Activated B cell treated with CpG ODN at 0.5 μM for 24 hours (primary cell): ENCODE data around the gene RAB6A. TPM values are rescaled to one million over a fixed set of nuclear protein-coding genes. Genes with fewer than 3 reads are reported as not detected.

Source experiments
- ATAC-seq: fragments of 200-7000 bp; cut with Tn5 transposase; one replicate; pipeline ENCODE4 v1.10.0; 2021; ENCODE audit warnings: low read depth, mild to moderate bottlenecking, moderate library complexity
- CTCF ChIA-PET: fragments of 350-600 bp; sonication (Branson Sonifier 250); formaldehyde crosslinking; loops from one replicate; lab custom pipeline; 2021; ENCODE audit warnings: antibody characterized with exemption; lab: Charles Lee
- POLR2A ChIA-PET: fragments of 350-600 bp; sonication (Branson Sonifier 250); formaldehyde crosslinking; loops from one replicate; lab custom pipeline; 2021; ENCODE audit warnings: antibody characterized with exemption; lab: Charles Lee
- DNase-seq: peaks from one replicate; pipeline ENCODE4 v3.0.0; 2022
- H3K27ac Mint-ChIP-seq: one replicate; pipeline ENCODE4 v1.8.0; 2020; ENCODE audit warnings: mixed read lengths
- H3K27me3 Mint-ChIP-seq: one replicate; pipeline ENCODE4 v1.8.0; 2021; ENCODE audit warnings: mixed read lengths
- H3K36me3 Mint-ChIP-seq: one replicate; pipeline ENCODE4 v1.8.0; 2021; ENCODE audit warnings: low read depth, mixed read lengths
- H3K4me1 Mint-ChIP-seq: one replicate; pipeline ENCODE4 v1.8.0; 2021; ENCODE audit warnings: mixed read lengths
- H3K4me3 Mint-ChIP-seq: one replicate; pipeline ENCODE4 v1.8.0; 2020; ENCODE audit warnings: mild to moderate bottlenecking, mixed read lengths
- H3K9me3 Mint-ChIP-seq: one replicate; pipeline ENCODE4 v1.8.0; 2020; ENCODE audit warnings: mixed read lengths
- CTCF ChIP-seq: fragments of 200-600 bp; IDR thresholded peaks from one replicate; pipeline ENCODE4 v1.8.0; 2022; ENCODE audit warnings: antibody characterized with exemption, mild to moderate bottlenecking
- intact Hi-C: fragments of 100-400 bp; cut with micrococcal nuclease; formaldehyde crosslinking; loops from one replicate; pipeline ENCODE4 v1.15.1; 2024
- total RNA-seq: library from RNA; stranded (reverse); gene quantifications from 2 replicates; pipeline ENCODE4 v1.2.3, GENCODE V29; 2022

RAB6A gene
- total RNA-seq, 1 donor from 2014 or later, result 53.3 TPM

- peak overlapping the region; percentile 41 for H3K27ac Mint-ChIP-seq
- no peaks in the 10 kb centered on the region for H3K27me3 Mint-ChIP-seq
- intact Hi-C loops, result no loop called here
- H3K4me1 Mint-ChIP-seq, result no peaks in the 10 kb centered on the region
- no peaks in the 10 kb centered on the region for H3K9me3 Mint-ChIP-seq
- ATAC-seq (no peak), DNase-seq (no peak)
- no peak overlapping the region for H3K4me3 Mint-ChIP-seq
- peaks cover 43% of the 10 kb centered on the region for H3K36me3 Mint-ChIP-seq
- no peak for TF ChIP-seq CTCF
- ChIA-PET CTCF (interaction anchor here (1.0 kb wide), 1 partner anchor 256 kb away, joined by 4 read pairs; no protein-coding TSS in a partner anchor), POLR2A (no interaction called here)
Observed at GRCh38 chr11:73729594-73730206, 31.2 kb downstream of the RAB6A start.

GRCh38 chr11:73728000-73728399 is 32.9 kb downstream of the RAB6A start:
- no peaks in the 10 kb centered on the region for H3K9me3 Mint-ChIP-seq
- no peak overlapping the region for H3K4me3 Mint-ChIP-seq
- peaks cover 43% of the 10 kb centered on the region for H3K36me3 Mint-ChIP-seq
- no peak overlapping the region for H3K27ac Mint-ChIP-seq
- no peak for TF ChIP-seq CTCF
- no peaks in the 10 kb centered on the region for H3K4me1 Mint-ChIP-seq
- ChIA-PET POLR2A (no interaction called here), CTCF (no interaction called here)
- intact Hi-C loops, result no loop called here
- H3K27me3 Mint-ChIP-seq, result no peaks in the 10 kb centered on the region
- DNase-seq (no peak), ATAC-seq (no peak)

- DNase-seq (no peak), ATAC-seq (no peak)
- TF ChIP-seq CTCF, result no peak
- POLR2A ChIA-PET, result no interaction called here
- H3K27ac Mint-ChIP-seq, result no peak overlapping the region
- H3K27me3 Mint-ChIP-seq, result no peaks in the 10 kb centered on the region
- no peaks in the 10 kb centered on the region for H3K9me3 Mint-ChIP-seq
- CTCF ChIA-PET, result interaction anchor here (0.7 kb wide), 1 partner anchor 1045 kb away, joined by 3 read pairs; no protein-coding TSS in a partner anchor
- no peaks in the 10 kb centered on the region for H3K4me1 Mint-ChIP-seq
- no peak overlapping the region for H3K4me3 Mint-ChIP-seq
- peaks cover 40% of the 10 kb centered on the region for H3K36me3 Mint-ChIP-seq
- intact Hi-C loops, result no loop called here
Observed at GRCh38 chr11:73726825-73727224, 34.0 kb downstream of the RAB6A start.

GRCh38 chr11:73717136-73717535 is 43.7 kb downstream of the RAB6A start:
- no peak for DNase-seq
- Mint-ChIP-seq H3K27me3 (no peaks in the 10 kb centered on the region), H3K4me3 (no peak overlapping the region), H3K9me3 (no peaks in the 10 kb centered on the region), H3K36me3 (peaks cover 52% of the 10 kb centered on the region), H3K27ac (no peak overlapping the region), H3K4me1 (peaks cover 4% of the 10 kb centered on the region)
- no peak for ATAC-seq
- ChIA-PET CTCF (no interaction called here), POLR2A (no interaction called here)
- intact Hi-C loops, result no loop called here
- TF ChIP-seq CTCF, result no peak

- ATAC-seq, result peak; percentile 49
- ChIA-PET POLR2A (no interaction called here), CTCF (no interaction called here)
- DNase-seq, result no peak
- H3K27ac Mint-ChIP-seq, result no peak overlapping the region
- TF ChIP-seq CTCF, result no peak
- no peaks in the 10 kb centered on the region for H3K9me3 Mint-ChIP-seq
- H3K4me3 Mint-ChIP-seq, result no peak overlapping the region
- intact Hi-C loops, result no loop called here
- H3K27me3 Mint-ChIP-seq, result no peaks in the 10 kb centered on the region
- peaks cover 47% of the 10 kb centered on the region for H3K36me3 Mint-ChIP-seq
- peaks cover 4% of the 10 kb centered on the region for H3K4me1 Mint-ChIP-seq
Observed at GRCh38 chr11:73716153-73717056, 44.5 kb downstream of the RAB6A start.
